H9 (cell line): Measurements from ENCODE around the gene SPTBN1. TPM values are rescaled to one million over a fixed set of nuclear protein-coding genes. Genes with fewer than 3 reads are reported as not detected.

Experiments used
- DNase-seq: peaks from one replicate; pipeline ENCODE4 v3.0.0-alpha.2; 2017
- H2AFZ ChIP-seq: one replicate; pipeline ENCODE4 v1.6.1; 2013; ENCODE audit warnings: mild to moderate bottlenecking, low read length, control low read depth, moderate library complexity
- H2AK5ac ChIP-seq: 2 replicates; pipeline ENCODE4 v1.6.1; 2013; ENCODE audit warnings: low read length, control low read depth, mixed read lengths; ENCODE audit not compliant: insufficient read length
- H2BK120ac ChIP-seq: one replicate; pipeline ENCODE4 v1.6.1; 2013; ENCODE audit warnings: low read depth, mild to moderate bottlenecking, low read length, control low read depth, inconsistent platforms; ENCODE audit not compliant: poor library complexity, severe bottlenecking
- H2BK12ac ChIP-seq: 2 replicates; pipeline ENCODE4 v1.6.1; 2013; ENCODE audit warnings: low read length, control low read depth, mixed read lengths, low read depth; ENCODE audit not compliant: insufficient read length
- H2BK15ac ChIP-seq: 2 replicates; pipeline ENCODE4 v1.6.1; 2013; ENCODE audit warnings: low read depth, low read length, control low read depth
- H2BK20ac ChIP-seq: one replicate; pipeline ENCODE4 v1.6.1; 2013; ENCODE audit warnings: low read depth, mild to moderate bottlenecking, low read length, control low read depth, inconsistent platforms; ENCODE audit not compliant: poor library complexity, severe bottlenecking
- H2BK5ac ChIP-seq: 2 replicates; pipeline ENCODE4 v1.6.1; 2013; ENCODE audit warnings: low read length, control low read depth, mixed read lengths; ENCODE audit not compliant: insufficient read length
- H3K14ac ChIP-seq: 2 replicates; pipeline ENCODE4 v1.6.1; 2013; ENCODE audit warnings: low read length, control low read depth; ENCODE audit not compliant: insufficient read depth
- H3K18ac ChIP-seq: 2 replicates; pipeline ENCODE4 v1.6.1; 2013; ENCODE audit warnings: low read depth, mild to moderate bottlenecking, mixed read lengths, low read length, control low read depth; ENCODE audit not compliant: insufficient read length
- H3K23ac ChIP-seq: 2 replicates; pipeline ENCODE4 v1.6.1; 2013; ENCODE audit warnings: low read length, control low read depth, mixed read lengths, low read depth; ENCODE audit not compliant: insufficient read length
- H3K23me2 ChIP-seq: 2 replicates; pipeline ENCODE4 v1.6.1; 2013; ENCODE audit warnings: low read depth, mild to moderate bottlenecking, mixed read lengths, low read length, control low read depth; ENCODE audit not compliant: insufficient read length, poor library complexity, severe bottlenecking
- H3K27ac ChIP-seq: 2 replicates; pipeline ENCODE4 v1.5.1; 2013; ENCODE audit warnings: low read length, control low read depth, mixed read lengths, low read depth; ENCODE audit not compliant: insufficient read length
- H3K27me3 ChIP-seq: 2 replicates; pipeline ENCODE4 v1.6.1; 2013; ENCODE audit warnings: low read length, control low read depth, inconsistent platforms; ENCODE audit not compliant: insufficient read depth
- H3K4ac ChIP-seq: 2 replicates; pipeline ENCODE4 v1.6.1; 2013; ENCODE audit warnings: low read depth, mild to moderate bottlenecking, control low read depth, inconsistent platforms, low read length, moderate library complexity
- H3K4me1 ChIP-seq: 2 replicates; pipeline ENCODE4 v1.6.1; 2013; ENCODE audit warnings: low read length, control low read depth, inconsistent platforms; ENCODE audit not compliant: insufficient read depth
- H3K4me2 ChIP-seq: 2 replicates; pipeline ENCODE4 v1.6.1; 2013; ENCODE audit warnings: low read length, control low read depth, mixed read lengths; ENCODE audit not compliant: insufficient read length, insufficient read depth
- H3K56ac ChIP-seq: 2 replicates; pipeline ENCODE4 v1.6.1; 2013; ENCODE audit warnings: low read depth, mild to moderate bottlenecking, mixed read lengths, low read length, control low read depth; ENCODE audit not compliant: insufficient read length
- H3K79me1 ChIP-seq: 2 replicates; pipeline ENCODE4 v1.6.1; 2013; ENCODE audit warnings: low read depth, mild to moderate bottlenecking, moderate library complexity, low read length, control low read depth, inconsistent platforms; ENCODE audit not compliant: insufficient read depth, poor library complexity, severe bottlenecking
- H3K79me2 ChIP-seq: 2 replicates; pipeline ENCODE4 v1.6.1; 2013; ENCODE audit warnings: low read length, control low read depth, inconsistent platforms; ENCODE audit not compliant: insufficient read depth
- H3K9ac ChIP-seq: 2 replicates; pipeline ENCODE4 v1.6.1; 2013; ENCODE audit warnings: low read length, control low read depth, mixed read lengths; ENCODE audit not compliant: insufficient read length; ENCODE audit errors: extremely low read depth
- H3K9me3 ChIP-seq: one replicate; pipeline ENCODE4 v1.6.1; 2013; ENCODE audit warnings: low read depth, low read length, inconsistent platforms; ENCODE audit not compliant: control insufficient read depth
- H3T11ph ChIP-seq: one replicate; pipeline ENCODE4 v1.6.1; 2013; ENCODE audit warnings: mild to moderate bottlenecking, low read length, control low read depth, inconsistent platforms
- H4K20me1 ChIP-seq: one replicate; pipeline ENCODE4 v1.6.1; 2013; ENCODE audit not compliant: control insufficient read depth, insufficient read length, insufficient read depth
- H4K5ac ChIP-seq: 2 replicates; pipeline ENCODE4 v1.6.1; 2013; ENCODE audit warnings: low read depth, mild to moderate bottlenecking, mixed read lengths, low read length, control low read depth; ENCODE audit not compliant: insufficient read length
- H4K8ac ChIP-seq: replicated peaks from 2 replicates; pipeline ENCODE4 v1.6.1; 2013; ENCODE audit warnings: low read length, control low read depth, mixed read lengths, low read depth; ENCODE audit not compliant: insufficient read length
- H4K91ac ChIP-seq: 2 replicates; pipeline ENCODE4 v1.6.1; 2013; ENCODE audit warnings: low read depth, mild to moderate bottlenecking, moderate library complexity, mixed read lengths, low read length, control low read depth; ENCODE audit not compliant: insufficient read length
- H3K27ac Mint-ChIP-seq, 3 experiments: 2 replicates in 2 of 3; 3 replicates in 1 of 3; pipeline ENCODE4 v1.8.0; 2020 to 2021; ENCODE audit warnings: mixed read lengths in 3 of 3, mild to moderate bottlenecking in 1 of 3, moderate library complexity in 1 of 3
- H3K27me3 Mint-ChIP-seq: 2 replicates; pipeline ENCODE4 v1.8.0; 2021; ENCODE audit warnings: low read depth, mild to moderate bottlenecking, moderate library complexity, mixed read lengths
- H3K36me3 Mint-ChIP-seq, 3 experiments: 2 replicates in 2 of 3; 3 replicates in 1 of 3; pipeline ENCODE4 v1.8.0; 2020 to 2021; ENCODE audit warnings: low read depth in 3 of 3, mixed read lengths in 3 of 3; ENCODE audit not compliant: insufficient read depth in 1 of 3
- H3K4me1 Mint-ChIP-seq, 2 experiments: 2 replicates each; pipeline ENCODE4 v1.8.0; 2020; ENCODE audit warnings: mixed read lengths in 2 of 2
- H3K4me3 Mint-ChIP-seq, 2 experiments: 2 replicates in 1 of 2; 3 replicates in 1 of 2; pipeline ENCODE4 v1.8.0; 2020 to 2021; ENCODE audit warnings: mild to moderate bottlenecking in 2 of 2, mixed read lengths in 2 of 2, moderate library complexity in 1 of 2
- H3K9me3 Mint-ChIP-seq, 2 experiments: 2 replicates in 1 of 2; 3 replicates in 1 of 2; pipeline ENCODE4 v1.8.0; 2020; ENCODE audit warnings: mild to moderate bottlenecking in 2 of 2, mixed read lengths in 2 of 2, moderate library complexity in 1 of 2
- CTCF ChIP-seq: fragments of 200-600 bp; sonication (generic); conservative IDR thresholded peaks from 3 replicates; pipeline ENCODE4 v1.8.0; 2021; ENCODE audit warnings: antibody characterized with exemption, mild to moderate bottlenecking
- WGBS: extraction: QIAGEN DNeasy Blood & Tissue Kit; methylation state at CpG from one replicate; pipeline ENCODE4 v1.1.7; 2013; ENCODE audit warnings: missing lambda C conversion rate, low lambda C conversion rate, mixed read lengths; ENCODE audit not compliant: insufficient read length; ENCODE audit errors: extremely low coverage; 5-methylcytosine and 5-hydroxymethylcytosine counted together
- total RNA-seq: library from RNA; stranded (reverse); gene quantifications from 2 replicates; pipeline ENCODE4 v1.2.1, GENCODE V29; 2021

SPTBN1 gene
- total RNA-seq, 1 experiment from 2014 or later: 164 TPM

GRCh38 chr2:54581326-54582039 lies 125.4 kb downstream of the SPTBN1 start:
- Histone ChIP-seq H2AFZ (no peak overlapping the region), H4K5ac (no peak overlapping the region), H3K23me2 (no peaks in the 10 kb centered on the region), H3K4ac (no peak overlapping the region), H2BK20ac (no peak overlapping the region), H2BK15ac (no peak overlapping the region), H4K20me1 (peaks cover 3% of the 10 kb centered on the region), H3K14ac (no peak overlapping the region), H3K18ac (no peak overlapping the region), H3K79me2 (peaks cover 45% of the 10 kb centered on the region; the same call in 1 of the 2 replicates), H2AK5ac (no peak overlapping the region), H3K27me3 (no peaks in the 10 kb centered on the region; the same call in 1 of the 2 replicates), H2BK12ac (no peak overlapping the region), H3K9me3 (no peaks in the 10 kb centered on the region), H3T11ph (no peak overlapping the region), H2BK5ac (no peak overlapping the region), H3K9ac (no peak overlapping the region), H4K91ac (no peak overlapping the region), H3K4me2 (no peak overlapping the region), H3K4me1 (peaks cover 21% of the 10 kb centered on the region), H3K56ac (no peak overlapping the region), H3K27ac (no peak overlapping the region), H3K23ac (no peak overlapping the region), H3K79me1 (peaks cover 4% of the 10 kb centered on the region), H2BK120ac (no peak overlapping the region), H4K8ac (no peak overlapping the region)
- DNase-seq: no peak
- Mint-ChIP-seq H3K27me3 (no peaks in the 10 kb centered on the region), H3K27ac (no peak overlapping the region), H3K36me3 (no peaks in the 10 kb centered on the region), H3K4me1 (peaks cover 55 to 61% of the 10 kb centered on the region in 2 experiments), H3K9me3 (no peaks in the 10 kb centered on the region), H3K4me3 (no peak overlapping the region)
- TF ChIP-seq CTCF: no peak
- no CpG with 5 or more reads among the region's 7 CpGs for WGBS
